ENCODE results near the gene DAO.

DAO gene

GRCh38 chr12:108933949-108934348 is 54.1 kb downstream of the DAO start:
- no peak overlapping the region for H3K4me3 ChIP-seq (ENCODE audit: low read length, poor library complexity, severe bottlenecking)
- no peak overlapping the region for H3K4me2 ChIP-seq (ENCODE audit: low read depth, low read length, poor library complexity, severe bottlenecking)
- TF ChIP-seq CTCF (conservative IDR thresholded peaks at IDR 0.05; ENCODE audit: low read length) = no peak
- TF ChIP-seq EZH2phosphoT487 (IDR thresholded peaks at IDR 0.05; ENCODE audit: borderline replicate concordance) = no peak
- H3K4me1 ChIP-seq (ENCODE audit: insufficient read depth, low read length, poor library complexity, severe bottlenecking) = no peaks in the 10 kb centered on the region
- H3K9me2 ChIP-seq (replicated peaks; ENCODE audit: low read depth, low read length) = no peaks in the 10 kb centered on the region
- H3K27me3 ChIP-seq (ENCODE audit: insufficient read depth, low read length, poor library complexity, severe bottlenecking) = no peaks in the 10 kb centered on the region
- H4K20me1 ChIP-seq (ENCODE audit: insufficient read depth, low read length, poor library complexity, severe bottlenecking) = no peaks in the 10 kb centered on the region
- H3K9ac ChIP-seq (ENCODE audit: low read depth, low read length, poor library complexity, severe bottlenecking) = no peak overlapping the region
- H3F3A ChIP-seq (ENCODE audit: low read depth) = no peaks in the 10 kb centered on the region
- no peaks in the 10 kb centered on the region for H3K79me2 ChIP-seq (ENCODE audit: insufficient read depth, low read length)
- H2AFZ ChIP-seq (ENCODE audit: low read length) = no peak overlapping the region
- H3K9me3 ChIP-seq (ENCODE audit: insufficient read depth, low read depth, low read length) = no peaks in the 10 kb centered on the region
- H3K36me3 ChIP-seq (ENCODE audit: insufficient read depth, low read length) = no peaks in the 10 kb centered on the region

GRCh38 chr12:108935159-108935763 is 55.4 kb downstream of the DAO start:
- Histone ChIP-seq H4K20me1 (ENCODE audit: insufficient read depth, low read length, poor library complexity, severe bottlenecking) (no peaks in the 10 kb centered on the region), H3K4me1 (ENCODE audit: insufficient read depth, low read length, poor library complexity, severe bottlenecking) (no peaks in the 10 kb centered on the region), H2AFZ (ENCODE audit: low read length) (no peak overlapping the region), H3F3A (ENCODE audit: low read depth) (no peaks in the 10 kb centered on the region), H3K9ac (ENCODE audit: low read depth, low read length, poor library complexity, severe bottlenecking) (no peak overlapping the region), H3K79me2 (ENCODE audit: insufficient read depth, low read length) (no peaks in the 10 kb centered on the region), H3K27me3 (ENCODE audit: insufficient read depth, low read length, poor library complexity, severe bottlenecking) (no peaks in the 10 kb centered on the region), H3K9me2 (replicated peaks; ENCODE audit: low read depth, low read length) (no peaks in the 10 kb centered on the region), H3K9me3 (ENCODE audit: insufficient read depth, low read depth, low read length) (no peaks in the 10 kb centered on the region), H3K36me3 (ENCODE audit: insufficient read depth, low read length) (no peaks in the 10 kb centered on the region), H3K4me3 (ENCODE audit: low read length, poor library complexity, severe bottlenecking) (no peak overlapping the region), H3K4me2 (ENCODE audit: low read depth, low read length, poor library complexity, severe bottlenecking) (no peak overlapping the region)
- no peak for TF ChIP-seq CTCF (conservative IDR thresholded peaks at IDR 0.05; ENCODE audit: low read length)
- TF ChIP-seq EZH2phosphoT487 (IDR thresholded peaks at IDR 0.05; ENCODE audit: borderline replicate concordance) = no peak

- no peaks in the 10 kb centered on the region for H4K20me1 ChIP-seq (ENCODE audit: insufficient read depth, low read length, poor library complexity, severe bottlenecking)
- H3K4me2 ChIP-seq (ENCODE audit: low read depth, low read length, poor library complexity, severe bottlenecking) = no peak overlapping the region
- no peak overlapping the region for H3K4me3 ChIP-seq (ENCODE audit: low read length, poor library complexity, severe bottlenecking)
- no peak overlapping the region for H2AFZ ChIP-seq (ENCODE audit: low read length)
- no peaks in the 10 kb centered on the region for H3K36me3 ChIP-seq (ENCODE audit: insufficient read depth, low read length)
- no peak overlapping the region for H3K9ac ChIP-seq (ENCODE audit: low read depth, low read length, poor library complexity, severe bottlenecking)
- H3F3A ChIP-seq (ENCODE audit: low read depth) = no peaks in the 10 kb centered on the region
- no peaks in the 10 kb centered on the region for H3K79me2 ChIP-seq (ENCODE audit: insufficient read depth, low read length)
- no peaks in the 10 kb centered on the region for H3K9me2 ChIP-seq (replicated peaks; ENCODE audit: low read depth, low read length)
- H3K4me1 ChIP-seq (ENCODE audit: insufficient read depth, low read length, poor library complexity, severe bottlenecking) = no peaks in the 10 kb centered on the region
- no peaks in the 10 kb centered on the region for H3K27me3 ChIP-seq (ENCODE audit: insufficient read depth, low read length, poor library complexity, severe bottlenecking)
- no peaks in the 10 kb centered on the region for H3K9me3 ChIP-seq (ENCODE audit: insufficient read depth, low read depth, low read length)
- TF ChIP-seq EZH2phosphoT487 (IDR thresholded peaks at IDR 0.05; ENCODE audit: borderline replicate concordance) (no peak), CTCF (conservative IDR thresholded peaks at IDR 0.05; ENCODE audit: low read length) (no peak)
Measured at GRCh38 chr12:108938247-108938924, 58.5 kb downstream of the DAO start.

Measured in Loucy (cell line).